Measurements from ENCODE around the gene RELN.

Gene RELN

GRCh38 chr7:103889451-103889850, 100.0 kb downstream of the RELN start:
- no peak for DNase-seq

GRCh38 chr7:103888603-103889153, 100.8 kb downstream of the RELN start:
- DNase-seq, result no peak

DNA sequence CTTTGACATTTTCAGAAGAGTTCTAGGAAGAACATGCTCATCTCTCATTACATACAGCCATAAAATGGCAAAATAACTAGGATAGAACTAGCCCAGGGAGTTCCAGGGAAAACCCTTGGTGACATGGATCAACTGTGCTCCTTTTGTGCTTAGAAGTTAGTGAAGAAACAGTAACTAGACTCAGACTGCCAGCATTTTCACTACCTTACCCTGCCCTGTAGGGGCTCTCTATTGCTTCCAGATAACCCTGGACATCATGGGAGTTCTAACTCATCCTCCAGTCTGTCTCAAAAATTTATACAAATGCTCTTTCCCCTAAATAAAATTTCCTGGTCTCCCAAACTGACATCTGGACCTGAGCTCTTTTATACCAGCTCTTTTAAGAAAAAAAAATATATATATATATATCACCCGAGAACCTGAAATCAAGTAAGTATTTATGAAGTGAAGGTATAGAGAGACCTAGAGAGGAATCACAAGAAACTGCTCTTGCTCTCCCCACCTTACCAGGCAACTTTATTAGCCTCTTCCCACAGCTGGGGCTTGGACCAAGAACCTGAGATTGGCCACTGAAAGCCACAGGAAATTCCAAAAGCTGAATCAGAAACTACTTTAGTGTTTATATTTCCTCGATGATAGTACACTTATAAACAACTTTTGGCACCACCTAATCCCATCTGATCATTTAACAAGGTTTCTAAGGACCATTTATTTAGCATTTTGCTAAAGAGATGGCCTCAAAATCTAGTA, 101.4 kb downstream of the RELN start:
- no peak for DNase-seq

GRCh38 chr7:103887050-103887449, 102.4 kb downstream of the RELN start:
- no peak for DNase-seq

DNA sequence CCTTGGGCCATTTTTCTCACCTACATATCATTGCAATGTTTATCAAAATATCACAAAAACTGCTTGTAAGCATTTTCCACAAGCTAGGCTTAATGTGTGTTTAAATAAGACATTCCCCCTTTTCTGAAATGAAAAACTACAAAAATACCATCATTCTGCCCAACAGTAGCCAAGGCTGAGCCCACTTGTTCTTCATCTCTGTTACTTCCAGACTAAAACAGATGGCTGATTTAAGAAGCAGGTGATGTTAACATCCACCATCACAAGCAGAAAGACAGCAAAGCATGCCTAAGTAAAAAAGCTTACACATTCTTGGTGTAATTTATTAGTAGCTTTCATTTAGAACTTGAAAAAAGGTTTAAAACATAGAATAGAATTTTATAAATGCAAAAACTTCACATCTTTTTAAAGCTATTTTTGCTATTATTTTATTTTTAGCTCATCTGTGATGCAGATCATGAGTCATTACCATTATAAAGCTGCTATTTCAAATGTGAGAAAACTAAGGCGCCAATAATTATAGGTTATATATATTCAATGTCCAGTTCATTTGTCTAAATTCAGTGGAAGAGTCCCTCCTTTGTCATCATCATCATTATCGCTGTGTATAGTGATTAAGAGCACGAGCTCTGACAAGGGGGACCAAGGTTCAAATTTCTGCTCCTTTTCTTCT, 109.4 kb downstream of the RELN start:
- no peak for DNase-seq

GRCh38 chr7:103879411-103879810, 110.0 kb downstream of the RELN start:
- DNase-seq, result no peak

- no peak for DNase-seq
Measured at GRCh38 chr7:103877565-103877964, 111.9 kb downstream of the RELN start.

DNA sequence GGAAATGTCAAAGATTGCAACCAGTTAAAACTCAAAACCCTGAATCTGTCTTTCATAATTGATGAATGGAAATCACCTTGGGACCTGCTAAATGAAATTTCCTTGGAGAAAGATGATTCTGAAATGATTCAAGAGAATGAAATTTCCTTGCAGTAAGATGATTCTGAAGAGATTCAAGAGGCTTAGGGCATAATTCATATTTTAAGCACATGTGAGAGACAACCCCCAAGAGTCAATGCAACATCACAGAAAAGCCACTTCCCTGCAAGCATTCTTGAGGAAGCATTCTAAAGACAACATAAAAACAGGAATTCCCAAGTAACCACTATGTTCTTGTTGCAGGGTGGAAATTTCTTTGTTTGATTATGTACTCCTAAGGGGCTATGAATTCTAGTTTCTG, 113.7 kb downstream of the RELN start:
- DNase-seq, result no peak

GRCh38 chr7:103871473-103871872, 118.0 kb downstream of the RELN start:
- no peak for DNase-seq

DNA sequence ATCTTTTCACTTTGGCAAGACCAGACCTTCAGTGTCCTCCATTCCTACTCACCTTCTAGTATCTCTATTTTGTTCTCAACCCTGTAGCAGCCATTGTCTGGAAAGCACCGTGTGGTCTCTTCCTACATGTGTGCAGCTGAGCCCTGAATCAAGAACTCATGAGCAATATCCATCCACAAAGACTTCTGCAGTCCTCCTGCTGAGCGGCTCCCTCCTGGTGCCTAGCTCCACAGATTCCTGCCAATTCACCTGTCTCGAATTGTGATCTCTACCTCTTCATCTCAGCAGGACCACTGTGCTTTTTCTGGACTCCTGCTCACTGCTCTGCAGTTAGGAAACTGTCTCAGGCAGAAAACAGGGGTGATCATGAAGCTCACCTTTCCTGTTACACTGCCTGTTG, 118.8 kb downstream of the RELN start:
- DNase-seq, result no peak

DNA sequence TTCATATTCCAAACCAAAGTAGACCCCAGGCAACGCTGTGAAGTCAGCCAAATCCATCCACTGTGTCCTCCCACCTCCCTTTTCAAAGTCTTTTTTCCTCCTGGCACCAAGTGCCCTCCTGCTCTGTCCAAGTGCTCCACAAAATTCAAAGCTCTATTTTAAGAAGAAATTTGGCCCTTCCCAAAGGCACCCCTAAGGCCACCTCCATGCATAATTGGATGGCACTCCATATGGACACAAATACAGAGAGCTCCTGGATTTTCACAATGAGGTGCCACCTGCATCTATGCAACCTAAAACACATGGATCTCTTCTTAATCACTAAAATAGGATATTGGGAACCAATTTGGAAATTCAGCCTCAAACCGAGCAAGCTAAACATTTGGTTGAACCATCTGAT, 121.6 kb downstream of the RELN start:
- DNase-seq, result no peak

GRCh38 chr7:103866919-103867318, 122.5 kb downstream of the RELN start:
- no peak for DNase-seq

DNA sequence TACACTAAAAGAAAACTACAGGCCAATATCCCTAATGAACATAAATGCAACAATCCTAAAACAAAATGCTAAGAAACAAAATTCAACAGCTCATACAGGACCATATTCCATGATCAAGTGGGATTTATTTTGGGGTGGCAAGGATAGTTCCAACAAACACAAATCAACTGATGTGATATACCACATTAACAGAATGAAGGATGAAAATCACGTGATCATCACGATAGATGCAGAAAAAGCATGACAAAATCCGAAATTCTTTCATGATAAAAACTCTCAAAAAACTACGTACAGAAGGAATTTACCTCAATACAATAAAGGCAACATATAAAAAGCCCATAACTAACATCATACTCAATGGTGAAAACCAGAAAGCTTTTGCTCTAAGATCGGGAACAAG, 124.0 kb downstream of the RELN start:
- DNase-seq, result no peak

GRCh38 chr7:103862302-103863035, 127.0 kb downstream of the RELN start:
- no peak for DNase-seq

GRCh38 chr7:103859709-103860108, 129.7 kb downstream of the RELN start:
- DNase-seq, result no peak

DNA sequence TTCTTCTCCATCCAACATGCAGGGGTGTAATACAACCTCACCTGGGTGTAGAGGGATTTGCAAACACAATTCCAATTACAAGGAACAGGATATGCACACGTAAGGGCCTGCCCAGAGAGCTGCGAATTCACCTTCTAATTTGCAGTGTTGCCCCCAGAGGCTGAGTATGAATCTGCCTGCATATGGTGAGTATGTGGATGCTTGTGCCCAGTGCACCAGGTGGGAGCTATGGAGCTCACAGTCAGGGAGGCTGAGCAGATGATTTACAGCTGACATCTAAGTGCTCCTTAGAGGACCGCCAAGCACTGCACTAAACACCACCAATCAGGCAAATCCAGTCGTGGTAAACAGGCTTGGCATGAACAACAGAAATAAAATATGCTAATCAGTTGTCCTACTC, 132.0 kb downstream of the RELN start:
- peak; percentile 95 for DNase-seq

DNA sequence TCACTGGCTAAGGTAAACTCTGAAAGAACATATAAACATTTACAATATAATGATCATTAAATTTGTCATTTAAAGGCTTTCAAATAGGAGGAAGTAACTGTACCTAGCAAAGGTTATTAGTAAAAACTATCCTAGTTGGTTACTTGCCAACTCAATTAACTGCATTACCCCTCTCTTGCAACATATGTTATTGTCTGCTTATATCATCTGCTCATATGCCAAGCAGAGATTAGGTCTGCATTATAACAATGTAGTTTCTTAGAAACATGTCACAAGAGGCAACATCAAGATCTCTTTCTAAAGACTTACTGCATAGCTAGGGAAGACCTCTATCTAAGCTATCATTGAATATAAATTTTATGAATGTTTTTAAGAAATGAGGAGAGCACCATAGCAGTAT, 132.5 kb downstream of the RELN start:
- DNase-seq, result peak; percentile 17

GRCh38 chr7:103855671-103856070, 133.8 kb downstream of the RELN start:
- no peak for DNase-seq

DNA sequence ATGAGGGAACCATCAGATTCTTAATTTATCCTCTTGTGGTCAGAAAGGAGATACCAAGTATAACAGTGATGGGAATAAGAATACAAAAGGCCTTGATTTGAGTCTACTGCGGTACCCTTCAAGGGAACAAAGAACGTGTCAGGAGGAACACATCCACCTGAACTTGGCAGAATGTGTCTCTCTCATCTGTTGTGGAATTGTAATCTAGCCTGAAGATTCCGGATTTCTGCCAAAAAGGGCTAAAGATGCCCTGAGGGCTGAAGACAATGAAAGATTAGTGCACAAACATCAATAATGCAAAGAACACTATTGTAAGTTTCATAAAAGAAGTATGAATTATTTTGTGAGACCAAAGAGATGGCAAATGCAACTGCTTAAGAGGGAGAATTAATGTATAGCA, 134.8 kb downstream of the RELN start:
- no peak for DNase-seq

DNA sequence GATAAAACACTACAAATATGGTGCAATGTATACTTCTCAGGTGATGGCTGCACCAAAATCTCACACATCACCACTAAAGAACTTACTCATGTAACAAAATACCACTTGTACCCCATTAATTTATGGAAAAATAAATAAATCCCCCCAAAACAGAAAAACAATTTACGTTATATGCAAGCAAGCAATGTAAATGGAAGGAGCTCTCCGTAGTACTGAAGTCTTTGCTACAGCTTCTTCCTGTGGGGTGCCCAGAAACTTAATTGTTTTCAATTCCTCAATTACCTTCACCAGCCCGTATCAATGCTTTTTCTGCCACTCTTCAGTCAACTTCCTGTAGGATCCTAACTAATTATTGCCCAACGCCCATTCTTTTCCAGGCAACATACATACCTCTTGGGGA, 138.1 kb downstream of the RELN start:
- no peak for DNase-seq

- DNase-seq, result no peak
Measured at GRCh38 chr7:103843689-103844480, 145.6 kb downstream of the RELN start.

DNA sequence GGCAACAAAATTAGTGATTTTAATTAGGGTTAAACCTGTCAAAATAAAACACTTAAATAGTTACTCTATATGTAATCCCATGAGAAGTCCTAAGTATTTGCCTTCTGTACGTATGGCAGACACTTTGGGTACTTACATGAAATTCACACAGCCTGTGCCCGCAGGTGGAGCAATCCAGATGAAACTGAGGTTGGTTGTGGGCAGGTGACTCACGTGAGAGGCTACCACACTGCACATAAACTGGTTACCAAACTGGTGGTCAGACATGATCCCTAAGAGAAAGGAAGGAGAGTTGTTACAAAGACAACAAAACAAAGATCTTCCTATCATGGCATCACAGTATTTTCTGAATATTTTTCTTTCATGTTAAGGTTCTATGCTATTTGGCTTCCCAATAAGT, 156.1 kb downstream of the RELN start:
- DNase-seq, result no peak

GRCh38 chr7:103832438-103832837, 157.0 kb downstream of the RELN start:
- DNase-seq, result no peak
